Activated CD4-positive, alpha-beta T cell treated with anti-CD3 and anti-CD28 coated beads for 36 hours (primary cell): ENCODE measurements around the gene UCKL1. TPM values are rescaled to one million over a fixed set of nuclear protein-coding genes. Genes with fewer than 3 reads are reported as not detected.
A peak's percentile ranks its signal among the peaks of the same experiment; 100 is the strongest.

Source experiments
- ATAC-seq: fragments of 200-7000 bp; cut with Tn5 transposase; one replicate; pipeline ENCODE4 v1.10.0; 2021; ENCODE audit warnings: mild to moderate bottlenecking, moderate library complexity
- CTCF ChIA-PET: fragments of 350-600 bp; sonication (Branson Sonifier 250); formaldehyde crosslinking; loops from one replicate; lab custom pipeline; 2021; ENCODE audit warnings: antibody characterized with exemption; lab: Charles Lee
- POLR2A ChIA-PET: fragments of 350-600 bp; sonication (Branson Sonifier 250); formaldehyde crosslinking; loops from one replicate; lab custom pipeline; 2021; ENCODE audit warnings: antibody characterized with exemption, inconsistent platforms; lab: Charles Lee
- DNase-seq: peaks from one replicate; pipeline ENCODE4 v3.0.0-alpha.2; 2020
- H3K27ac Mint-ChIP-seq: one replicate; pipeline ENCODE4 v1.8.0; 2021; ENCODE audit warnings: mixed read lengths
- H3K27me3 Mint-ChIP-seq: one replicate; pipeline ENCODE4 v1.8.0; 2021; ENCODE audit warnings: mixed read lengths
- H3K36me3 Mint-ChIP-seq: one replicate; pipeline ENCODE4 v1.8.0; 2021; ENCODE audit warnings: low read depth, mixed read lengths
- H3K4me1 Mint-ChIP-seq: one replicate; pipeline ENCODE4 v1.8.0; 2021; ENCODE audit warnings: mixed read lengths
- H3K4me3 Mint-ChIP-seq: one replicate; pipeline ENCODE4 v1.8.0; 2021; ENCODE audit warnings: mild to moderate bottlenecking, moderate library complexity, mixed read lengths
- H3K9me3 Mint-ChIP-seq: one replicate; pipeline ENCODE4 v1.8.0; 2021; ENCODE audit warnings: low read depth, mixed read lengths
- intact Hi-C, 2 experiments: fragments of 100-400 bp; cut with DNase I in 1 of 2; cut with micrococcal nuclease in 1 of 2; formaldehyde crosslinking; loops; one replicate each; pipeline versions ENCODE4 v1.14.2 to v1.15.1; 2022 to 2024; cut with DNase I, micrococcal nuclease
- total RNA-seq, 2 experiments: library from RNA; stranded (reverse); gene quantifications; one replicate each; pipeline ENCODE4 v1.2.3, GENCODE V29; 2021

Gene UCKL1
- total RNA-seq, 2 experiments from 2014 or later, result 28.3 to 32.2 TPM

DNA sequence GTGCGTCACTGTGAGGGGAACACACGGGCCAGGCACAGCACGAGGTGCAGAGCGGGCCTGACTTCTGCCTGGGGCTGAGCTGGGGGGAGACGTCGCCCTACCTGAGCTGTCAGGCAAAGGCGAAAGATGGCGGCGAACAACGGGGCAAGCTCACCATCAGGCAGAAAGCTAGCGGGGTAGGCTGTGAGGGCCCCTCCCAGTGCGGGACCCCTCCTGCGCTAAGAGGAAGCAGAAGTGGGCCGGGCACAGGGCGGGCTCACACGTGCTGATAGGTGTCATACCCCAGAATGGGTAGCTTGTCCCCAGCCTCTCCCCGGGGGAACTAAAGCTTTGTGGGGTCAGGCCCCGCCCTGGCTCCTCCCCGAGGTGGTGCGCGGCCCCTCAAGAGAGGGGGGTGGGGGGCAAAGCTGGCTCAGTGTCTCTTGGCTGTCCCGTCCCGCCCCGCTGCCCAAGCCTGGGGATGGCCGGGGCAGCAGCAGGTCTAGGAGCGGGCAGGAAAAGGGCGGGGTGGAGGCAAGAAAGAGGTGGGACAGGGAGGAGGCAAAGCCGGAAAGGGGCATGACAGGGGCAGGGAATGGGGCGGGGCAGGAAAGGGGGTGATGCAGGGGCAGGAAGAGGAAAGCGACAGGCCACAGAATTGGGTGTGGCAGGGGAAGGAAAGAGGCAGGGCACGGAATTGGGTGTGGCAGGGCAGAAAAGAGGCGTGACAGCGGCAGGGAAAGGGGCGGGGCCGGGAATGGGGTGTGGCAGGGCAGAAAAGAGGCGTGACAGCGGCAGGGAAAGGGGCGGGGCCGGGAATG lies 14.7 kb downstream of the UCKL1 start:
- Mint-ChIP-seq H3K27ac (peak overlapping the region; percentile 60), H3K36me3 (peaks cover 19% of the 10 kb centered on the region), H3K9me3 (no peaks in the 10 kb centered on the region), H3K4me3 (no peak overlapping the region), H3K27me3 (no peaks in the 10 kb centered on the region), H3K4me1 (peaks cover 10% of the 10 kb centered on the region)
- ATAC-seq, result peak; percentile 83
- peak; percentile 90 for DNase-seq
- intact Hi-C loops, result loop anchor here in 1 of 2 experiments (1.0 kb wide), 3 partner anchors 15 to 388 kb away; partner anchors contain the start of gene UCKL1
- ChIA-PET CTCF (interaction anchor here (0.6 to 1.5 kb wide), 2 partner anchors 38 to 159 kb away, joined by 3 to 4 read pairs; partner anchors contain the start of gene SAMD10), POLR2A (no interaction called here)

GRCh38 chr20:63940472-63941266 lies 15.5 kb downstream of the UCKL1 start:
- H3K4me3 Mint-ChIP-seq, result no peak overlapping the region
- H3K36me3 Mint-ChIP-seq, result peaks cover 26% of the 10 kb centered on the region
- intact Hi-C loops, result loop anchor here in 1 of 2 experiments (1.0 kb wide), 3 partner anchors 16 to 387 kb away; partner anchors contain the start of gene UCKL1
- ATAC-seq, result no peak
- no peaks in the 10 kb centered on the region for H3K27me3 Mint-ChIP-seq
- ChIA-PET POLR2A (interaction anchor here (0.6 kb wide), 1 partner anchor 313 kb away, joined by 3 read pairs; no protein-coding TSS in a partner anchor), CTCF (interaction anchor here (0.6 to 1.5 kb wide), 2 partner anchors 39 to 159 kb away, joined by 3 to 4 read pairs; partner anchors contain the start of gene SAMD10)
- DNase-seq, result no peak
- H3K4me1 Mint-ChIP-seq, result peaks cover 10% of the 10 kb centered on the region
- H3K9me3 Mint-ChIP-seq, result no peaks in the 10 kb centered on the region
- H3K27ac Mint-ChIP-seq, result peak overlapping the region; percentile 60

DNA sequence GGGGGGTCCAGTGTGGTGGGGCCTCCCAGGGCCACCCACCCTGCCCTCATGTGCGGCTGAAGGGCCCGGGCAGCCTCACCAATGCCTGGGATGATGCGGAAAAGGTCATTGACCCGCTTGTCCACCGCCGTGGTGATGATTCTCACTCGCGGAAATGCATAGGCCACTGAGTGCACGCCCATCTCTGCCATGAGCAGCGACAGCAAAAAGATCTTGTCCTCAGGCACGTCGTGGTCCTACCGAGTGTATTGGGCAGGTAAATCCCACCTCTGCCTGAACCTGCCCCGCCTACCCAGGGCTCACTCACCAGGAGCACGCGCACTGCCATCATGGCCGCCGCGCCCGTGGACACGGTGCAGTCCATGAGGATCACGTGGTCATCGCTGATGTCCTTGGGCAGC lies 16.1 kb downstream of the UCKL1 start:
- Mint-ChIP-seq H3K4me3 (no peak overlapping the region), H3K27ac (no peak overlapping the region), H3K27me3 (no peaks in the 10 kb centered on the region), H3K9me3 (no peaks in the 10 kb centered on the region), H3K4me1 (peaks cover 10% of the 10 kb centered on the region), H3K36me3 (peaks cover 29% of the 10 kb centered on the region)
- intact Hi-C loops, result no loop called here
- ChIA-PET CTCF (interaction anchor here (0.8 to 1.5 kb wide), 2 partner anchors 16 to 40 kb away, joined by 3 to 4 read pairs; partner anchors contain the start of genes SAMD10 and UCKL1), POLR2A (interaction anchor here (0.6 kb wide), 1 partner anchor 312 kb away, joined by 3 read pairs; no protein-coding TSS in a partner anchor)
- DNase-seq (no peak), ATAC-seq (no peak)

DNA sequence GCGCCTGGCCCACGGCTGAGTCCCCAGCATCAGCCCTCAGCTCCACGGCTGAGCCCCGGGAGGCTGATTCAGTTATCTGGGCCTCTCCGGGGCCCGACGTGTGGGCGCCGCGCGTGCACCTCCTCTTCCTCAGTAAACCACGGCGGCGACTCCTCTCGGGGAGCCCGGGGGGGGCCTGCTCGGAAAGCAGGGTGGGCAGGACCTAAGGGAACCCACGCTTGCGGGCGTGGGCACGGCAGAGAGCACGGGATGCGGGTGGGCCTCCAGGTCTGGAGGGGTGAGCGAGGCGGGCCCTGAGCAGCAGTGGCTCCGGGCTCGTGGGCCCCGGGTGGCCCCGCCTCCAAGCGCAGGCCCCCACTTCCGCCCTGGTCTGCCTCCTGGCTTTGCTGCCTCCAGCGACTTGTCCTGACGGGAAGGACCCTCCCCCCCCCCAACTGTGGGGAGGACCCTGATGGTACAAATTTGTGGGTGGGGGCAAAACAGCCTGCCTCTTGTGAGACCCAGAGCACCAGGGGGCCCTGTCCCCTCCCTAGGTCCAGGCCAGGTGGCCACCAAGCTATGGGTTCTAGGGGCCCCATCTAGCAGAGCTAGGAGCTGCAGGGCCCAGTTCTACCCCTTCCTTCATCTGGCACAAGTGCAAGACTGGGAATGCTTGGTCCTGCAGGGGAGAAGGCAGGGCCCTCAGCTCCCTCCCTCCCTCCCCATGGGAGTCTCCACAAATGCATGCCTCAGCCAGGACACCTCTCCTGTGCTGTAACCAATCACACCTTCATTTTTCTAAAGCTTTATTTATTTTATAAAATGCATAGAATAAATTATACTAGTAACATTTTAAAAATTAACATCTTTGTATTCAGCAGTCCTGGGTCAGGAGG lies 16.9 kb downstream of the UCKL1 start:
- intact Hi-C loops, result loop anchor here (5.0 kb wide), 2 partner anchors 37 to 202 kb away; partner anchors contain the start of genes LIME1 (in 1 of the 2) and SLC2A4RG (in 1 of the 2)
- ATAC-seq (peak; percentile 10), DNase-seq (peak; percentile 42)
- ChIA-PET POLR2A (no interaction called here), CTCF (interaction anchor here (0.8 kb wide), 1 partner anchor 17 kb away, joined by 3 read pairs; the partner anchor contains the start of gene UCKL1)
- Mint-ChIP-seq H3K4me1 (peaks cover 10% of the 10 kb centered on the region), H3K27ac (no peak overlapping the region), H3K4me3 (no peak overlapping the region), H3K27me3 (no peaks in the 10 kb centered on the region), H3K9me3 (no peaks in the 10 kb centered on the region), H3K36me3 (peaks cover 31% of the 10 kb centered on the region)

DNA sequence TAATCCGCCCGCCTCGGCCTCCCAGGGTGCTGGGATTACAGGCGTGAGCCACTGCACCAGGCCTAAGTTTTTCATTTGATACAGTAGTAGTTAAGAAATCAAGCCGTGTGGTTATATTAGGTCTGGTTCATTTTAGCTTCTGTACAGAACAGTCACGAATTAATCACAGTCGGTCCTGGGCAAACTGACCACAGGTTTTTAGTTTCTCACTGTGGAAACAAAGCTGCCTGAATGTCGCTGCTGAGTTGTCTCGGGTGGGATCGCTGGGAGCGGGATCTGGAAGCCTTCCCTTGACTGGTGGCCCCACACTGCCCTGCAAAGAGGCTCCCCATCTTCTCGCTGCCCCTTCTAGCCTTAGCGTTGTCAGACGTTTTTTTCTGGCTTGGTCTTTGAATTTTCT lies 18.6 kb downstream of the UCKL1 start:
- ChIA-PET POLR2A (interaction anchor here (0.6 to 0.7 kb wide), 3 partner anchors 31 to 306 kb away, joined by 3 to 7 read pairs (median 3); no protein-coding TSS in a partner anchor), CTCF (interaction anchor here (0.7 kb wide), 1 partner anchor 713 kb away, joined by 6 read pairs; no protein-coding TSS in a partner anchor)
- DNase-seq, result no peak
- Mint-ChIP-seq H3K27ac (no peak overlapping the region), H3K36me3 (peaks cover 31% of the 10 kb centered on the region), H3K4me1 (peaks cover 10% of the 10 kb centered on the region), H3K27me3 (no peaks in the 10 kb centered on the region), H3K9me3 (no peaks in the 10 kb centered on the region), H3K4me3 (no peak overlapping the region)
- ATAC-seq, result no peak
- intact Hi-C loops, result loop anchor here (5.0 kb wide), 2 partner anchors 35 to 200 kb away; partner anchors contain the start of genes LIME1 (in 1 of the 2) and SLC2A4RG (in 1 of the 2)

- Mint-ChIP-seq H3K27ac (no peak overlapping the region), H3K27me3 (no peaks in the 10 kb centered on the region), H3K36me3 (peaks cover 36% of the 10 kb centered on the region), H3K9me3 (no peaks in the 10 kb centered on the region), H3K4me1 (no peaks in the 10 kb centered on the region), H3K4me3 (no peak overlapping the region)
- ATAC-seq, result no peak
- CTCF ChIA-PET, result interaction anchor here (1.2 to 1.3 kb wide), 2 partner anchors 19 to 40 kb away, joined by 4 to 5 read pairs; no protein-coding TSS in a partner anchor
- intact Hi-C loops, result loop anchor here (5.0 kb wide), 2 partner anchors 33 to 198 kb away; partner anchors contain the start of genes LIME1 (in 1 of the 2) and SLC2A4RG (in 1 of the 2)
- POLR2A ChIA-PET, result interaction anchor here (0.5 kb wide), 1 partner anchor 48 kb away, joined by 5 read pairs; no protein-coding TSS in a partner anchor
- no peak for DNase-seq
These were observed 20.8 kb downstream of the UCKL1 start for GRCh38 chr20:63935447-63935846.

DNA sequence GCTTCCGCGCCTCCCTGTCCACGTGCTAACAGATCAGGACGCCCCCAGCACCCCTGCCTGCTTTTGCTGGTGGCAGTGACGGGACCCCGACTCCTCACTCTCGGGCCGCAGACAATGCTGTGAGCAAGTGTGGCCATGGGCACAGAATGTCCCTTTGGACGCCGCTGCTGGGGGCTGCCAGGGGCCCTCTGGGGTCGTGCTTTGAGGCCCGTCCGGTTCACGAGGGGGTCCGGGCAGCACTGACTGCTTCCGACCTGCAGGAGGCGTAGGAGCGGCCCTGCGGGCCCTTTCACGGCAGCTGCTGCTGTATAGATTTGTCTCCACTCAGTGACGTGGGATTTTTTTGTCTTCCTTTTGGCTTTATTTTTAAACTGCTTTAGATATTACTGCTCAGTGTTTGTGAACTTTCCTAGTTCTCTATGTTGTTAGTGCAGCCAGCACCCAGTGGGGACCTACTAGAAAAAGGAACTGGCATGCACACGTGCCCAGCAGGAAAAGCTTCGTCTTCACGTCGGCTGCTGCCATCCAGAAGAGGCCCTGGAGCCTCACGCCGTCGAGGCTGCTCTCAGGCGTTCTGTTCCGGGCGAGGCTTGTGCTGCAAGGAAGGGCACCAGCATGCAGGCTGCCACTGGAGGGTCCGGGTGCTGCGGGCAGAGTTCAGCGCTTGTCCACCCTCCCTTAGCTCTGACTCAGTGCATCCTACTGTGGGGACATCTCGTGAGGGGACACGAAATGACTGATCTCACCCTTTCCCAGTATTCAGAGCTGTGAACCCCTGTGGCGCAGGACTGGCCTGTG lies 21.7 kb downstream of the UCKL1 start:
- ChIA-PET POLR2A (interaction anchor here (0.5 kb wide), 1 partner anchor 49 kb away, joined by 5 read pairs; no protein-coding TSS in a partner anchor), CTCF (interaction anchor here (1.3 kb wide), 1 partner anchor 39 kb away, joined by 5 read pairs; no protein-coding TSS in a partner anchor)
- no peak overlapping the region for H3K27ac Mint-ChIP-seq
- H3K36me3 Mint-ChIP-seq, result peaks cover 40% of the 10 kb centered on the region
- H3K4me3 Mint-ChIP-seq, result no peak overlapping the region
- DNase-seq (peak; percentile 30), ATAC-seq (no peak)
- H3K4me1 Mint-ChIP-seq, result no peaks in the 10 kb centered on the region
- H3K9me3 Mint-ChIP-seq, result no peaks in the 10 kb centered on the region
- intact Hi-C loops, result loop anchor here (5.0 kb wide), 2 partner anchors 32 to 197 kb away; partner anchors contain the start of genes LIME1 (in 1 of the 2) and SLC2A4RG (in 1 of the 2)
- H3K27me3 Mint-ChIP-seq, result no peaks in the 10 kb centered on the region

- ChIA-PET POLR2A (no interaction called here), CTCF (interaction anchor here (0.7 kb wide), 1 partner anchor 15 kb away, joined by 4 read pairs; no protein-coding TSS in a partner anchor)
- peaks cover 46% of the 10 kb centered on the region for H3K36me3 Mint-ChIP-seq
- no peaks in the 10 kb centered on the region for H3K27me3 Mint-ChIP-seq
- H3K27ac Mint-ChIP-seq, result no peak overlapping the region
- no peak for DNase-seq
- ATAC-seq, result no peak
- H3K4me3 Mint-ChIP-seq, result no peak overlapping the region
- intact Hi-C loops, result no loop called here
- no peaks in the 10 kb centered on the region for H3K9me3 Mint-ChIP-seq
- no peaks in the 10 kb centered on the region for H3K4me1 Mint-ChIP-seq
These were observed 22.6 kb downstream of the UCKL1 start for GRCh38 chr20:63933646-63934045.

DNA sequence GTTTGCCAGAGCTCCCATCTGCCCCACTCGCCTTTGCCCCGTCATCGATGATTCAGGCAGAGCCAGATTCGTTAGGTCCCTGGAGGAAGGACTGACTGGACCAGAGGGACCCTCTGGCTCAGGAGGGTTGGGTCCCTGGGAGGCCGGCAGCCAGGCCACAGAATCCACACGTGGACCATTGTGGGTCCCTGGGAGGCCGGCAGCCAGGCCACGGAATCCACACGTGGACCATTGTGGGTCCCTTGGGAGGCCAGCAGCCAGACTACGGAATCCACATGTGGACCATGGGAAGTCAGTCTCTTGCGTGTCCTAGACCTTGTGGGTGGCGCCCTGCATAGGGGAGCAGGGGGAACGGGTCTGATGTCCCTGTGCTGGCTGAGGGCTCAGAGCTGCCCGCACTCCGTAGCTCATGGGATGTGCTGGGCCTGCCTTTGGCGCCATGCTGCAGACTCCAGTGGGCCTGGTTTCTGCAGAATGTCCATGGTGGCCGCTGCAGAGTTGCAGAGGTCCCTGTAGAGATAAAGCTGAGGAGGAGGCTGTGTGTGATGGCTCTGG lies 23.5 kb downstream of the UCKL1 start:
- H3K4me3 Mint-ChIP-seq, result no peak overlapping the region
- ATAC-seq (no peak), DNase-seq (no peak)
- H3K9me3 Mint-ChIP-seq, result no peaks in the 10 kb centered on the region
- no peaks in the 10 kb centered on the region for H3K27me3 Mint-ChIP-seq
- H3K4me1 Mint-ChIP-seq, result no peaks in the 10 kb centered on the region
- CTCF ChIA-PET, result interaction anchor here (0.6 to 1.2 kb wide), 3 partner anchors 31 to 171 kb away, joined by 3 to 5 read pairs (median 3); no protein-coding TSS in a partner anchor
- POLR2A ChIA-PET, result no interaction called here
- peaks cover 51% of the 10 kb centered on the region for H3K36me3 Mint-ChIP-seq
- H3K27ac Mint-ChIP-seq, result no peak overlapping the region
- intact Hi-C loops, result no loop called here
